ENCODE results near the gene TBC1D16. TPM values are rescaled to one million over a fixed set of nuclear protein-coding genes. Genes with fewer than 3 reads are reported as not detected.

Gene TBC1D16
- polyA plus RNA-seq, 1 experiment: 9.0 TPM

- POLR2A ChIA-PET: no interaction called here
- no peak overlapping the region for H3K4me3 ChIP-seq (ENCODE audit: low read depth, low read length)
- DNase-seq (ENCODE audit: low read depth): no peak
- TF ChIP-seq, protein P1, sequence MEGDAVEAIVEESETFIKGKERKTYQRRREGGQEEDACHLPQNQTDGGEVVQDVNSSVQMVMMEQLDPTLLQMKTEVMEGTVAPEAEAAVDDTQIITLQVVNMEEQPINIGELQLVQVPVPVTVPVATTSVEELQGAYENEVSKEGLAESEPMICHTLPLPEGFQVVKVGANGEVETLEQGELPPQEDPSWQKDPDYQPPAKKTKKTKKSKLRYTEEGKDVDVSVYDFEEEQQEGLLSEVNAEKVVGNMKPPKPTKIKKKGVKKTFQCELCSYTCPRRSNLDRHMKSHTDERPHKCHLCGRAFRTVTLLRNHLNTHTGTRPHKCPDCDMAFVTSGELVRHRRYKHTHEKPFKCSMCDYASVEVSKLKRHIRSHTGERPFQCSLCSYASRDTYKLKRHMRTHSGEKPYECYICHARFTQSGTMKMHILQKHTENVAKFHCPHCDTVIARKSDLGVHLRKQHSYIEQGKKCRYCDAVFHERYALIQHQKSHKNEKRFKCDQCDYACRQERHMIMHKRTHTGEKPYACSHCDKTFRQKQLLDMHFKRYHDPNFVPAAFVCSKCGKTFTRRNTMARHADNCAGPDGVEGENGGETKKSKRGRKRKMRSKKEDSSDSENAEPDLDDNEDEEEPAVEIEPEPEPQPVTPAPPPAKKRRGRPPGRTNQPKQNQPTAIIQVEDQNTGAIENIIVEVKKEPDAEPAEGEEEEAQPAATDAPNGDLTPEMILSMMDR (IDR thresholded peaks at IDR 0.05; ENCODE audit: insufficient read depth, low read depth, low read length): no peak
- CTCF ChIA-PET: interaction anchor here (0.6 kb wide), 1 partner anchor 68 kb away, joined by 3 read pairs; no protein-coding TSS in a partner anchor
- peaks cover 6% of the 10 kb centered on the region for H3K36me3 ChIP-seq (ENCODE audit: control insufficient read depth, insufficient read depth, low read length)
- no peaks in the 10 kb centered on the region for H3K27me3 ChIP-seq (ENCODE audit: control insufficient read depth, insufficient read depth, low read length)
These were observed 97.2 kb downstream of the TBC1D16 start for GRCh38 chr17:79938336-79939093.

DNA sequence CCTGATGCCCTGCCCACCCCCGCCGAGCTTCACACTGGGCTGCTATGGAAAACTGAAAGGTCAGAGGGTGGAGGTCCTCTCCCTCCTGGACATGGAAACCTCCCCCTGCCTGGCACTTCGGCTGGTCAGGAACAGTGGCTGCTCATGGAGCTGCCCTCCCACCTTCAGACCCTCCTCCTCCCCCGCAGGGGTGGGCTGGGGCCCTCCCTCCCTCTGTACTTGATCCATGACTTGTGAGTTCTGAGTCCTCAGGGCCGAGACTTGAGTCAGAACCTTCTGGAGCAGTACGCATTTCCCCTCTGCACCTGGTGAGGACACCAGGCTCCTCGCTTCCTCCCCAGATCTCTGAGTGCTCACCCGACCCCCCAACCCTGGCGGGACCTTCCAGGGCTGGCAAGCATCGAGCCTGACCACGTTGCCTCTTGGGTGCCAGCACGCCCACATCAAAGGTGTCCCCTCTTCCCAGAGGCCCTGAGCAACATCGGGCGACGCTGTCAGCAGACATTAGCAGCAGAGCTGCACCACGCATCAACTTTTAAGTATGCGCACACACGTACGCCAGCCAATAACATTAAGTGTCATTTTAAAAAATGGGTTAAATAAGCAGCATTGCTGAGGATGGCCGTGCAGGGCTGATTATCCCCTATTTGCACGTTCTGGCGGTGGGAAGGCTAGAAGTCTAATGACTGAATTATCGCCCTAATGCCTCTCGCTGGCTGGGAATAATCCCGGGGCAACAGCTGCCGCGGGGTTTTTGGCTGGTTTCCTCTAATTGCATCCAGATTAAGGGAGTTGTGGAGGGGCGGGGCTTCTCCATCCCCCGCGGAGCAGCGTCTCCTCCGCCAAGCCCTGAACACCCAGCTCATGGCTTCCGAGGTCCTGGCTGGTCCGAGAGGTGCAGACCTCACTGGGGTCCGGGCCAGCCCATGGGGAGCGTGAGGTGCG lies 98.0 kb downstream of the TBC1D16 start:
- Histone ChIP-seq H3K4me3 (ENCODE audit: low read depth, low read length) (no peak overlapping the region), H3K36me3 (ENCODE audit: control insufficient read depth, insufficient read depth, low read length) (peaks cover 5% of the 10 kb centered on the region), H3K27me3 (ENCODE audit: control insufficient read depth, insufficient read depth, low read length) (no peaks in the 10 kb centered on the region)
- CTCF ChIA-PET: interaction anchor here (0.6 kb wide), 1 partner anchor 69 kb away, joined by 3 read pairs; no protein-coding TSS in a partner anchor
- no peak for DNase-seq (ENCODE audit: low read depth)
- TF ChIP-seq, protein P1 (IDR thresholded peaks at IDR 0.05; ENCODE audit: insufficient read depth, low read depth, low read length): no peak
- POLR2A ChIA-PET: no interaction called here

DNA sequence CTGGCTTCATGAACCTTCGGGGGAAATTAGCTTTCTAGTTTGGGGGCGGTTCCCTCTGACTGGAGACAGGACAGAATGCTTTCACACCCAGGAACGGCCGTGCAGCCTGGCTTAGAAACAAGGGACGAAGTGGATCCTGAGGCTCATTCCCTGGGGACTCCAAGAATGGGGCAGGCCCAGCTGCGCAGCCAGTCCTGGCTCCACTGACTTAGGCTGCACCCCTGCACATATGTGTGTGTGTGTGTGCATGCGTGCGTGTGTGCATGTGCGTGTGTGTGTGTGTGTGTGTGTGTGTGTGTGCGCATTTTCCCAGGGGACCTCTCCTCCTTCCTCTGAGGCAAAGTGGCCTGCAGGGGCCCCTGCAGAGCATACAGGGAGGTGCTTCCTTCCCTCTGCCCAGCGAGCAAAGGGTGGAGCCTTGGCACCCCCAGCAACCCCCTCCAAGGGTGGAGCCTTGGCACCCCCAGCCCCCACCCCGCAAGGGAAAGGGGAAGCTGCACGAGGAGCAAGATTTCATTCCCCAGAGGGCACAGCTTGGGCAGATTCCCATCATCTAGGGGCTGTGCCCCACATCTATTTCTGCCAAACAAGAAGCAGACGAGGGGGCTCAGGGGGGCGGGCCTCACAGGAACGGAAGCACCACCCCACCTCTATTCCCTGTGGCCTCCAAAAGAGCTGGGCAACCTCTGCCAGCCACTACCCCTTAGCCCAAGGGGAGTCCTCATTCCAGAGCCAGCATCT lies 98.9 kb downstream of the TBC1D16 start:
- Histone ChIP-seq H3K4me3 (ENCODE audit: low read depth, low read length) (no peak overlapping the region), H3K27me3 (ENCODE audit: control insufficient read depth, insufficient read depth, low read length) (no peaks in the 10 kb centered on the region), H3K36me3 (ENCODE audit: control insufficient read depth, insufficient read depth, low read length) (peaks cover 5% of the 10 kb centered on the region)
- no peak for DNase-seq (ENCODE audit: low read depth)
- ChIA-PET CTCF (interaction anchor here (1.6 kb wide), 1 partner anchor 195 kb away, joined by 5 read pairs; no protein-coding TSS in a partner anchor), POLR2A (no interaction called here)
- TF ChIP-seq, protein P1 (IDR thresholded peaks at IDR 0.05; ENCODE audit: insufficient read depth, low read depth, low read length): no peak

GRCh38 chr17:79936050-79936449 lies 99.6 kb downstream of the TBC1D16 start:
- no peak for DNase-seq (ENCODE audit: low read depth)
- ChIA-PET CTCF (interaction anchor here (0.9 to 1.6 kb wide), 2 partner anchors 15 to 194 kb away, joined by 3 to 5 read pairs; no protein-coding TSS in a partner anchor), POLR2A (no interaction called here)
- TF ChIP-seq, protein P1 (IDR thresholded peaks at IDR 0.05; ENCODE audit: insufficient read depth, low read depth, low read length): no peak
- Histone ChIP-seq H3K4me3 (ENCODE audit: low read depth, low read length) (no peak overlapping the region), H3K36me3 (ENCODE audit: control insufficient read depth, insufficient read depth, low read length) (peaks cover 3% of the 10 kb centered on the region), H3K27me3 (ENCODE audit: control insufficient read depth, insufficient read depth, low read length) (peaks cover 6% of the 10 kb centered on the region; the same call in 1 of the 2 replicates)
